Central memory CD4-positive, alpha-beta T cell (primary cell): ENCODE results near the gene S100A8.
"Not testable (repeated sequence)": the region's sequence is repeated elsewhere in the genome, so short reads cannot be mapped to it uniquely, and the experiment has no call there.

Experiments
- DNase-seq: peaks from one replicate; pipeline ENCODE4 v3.0.0; 2022

Gene S100A8

DNA sequence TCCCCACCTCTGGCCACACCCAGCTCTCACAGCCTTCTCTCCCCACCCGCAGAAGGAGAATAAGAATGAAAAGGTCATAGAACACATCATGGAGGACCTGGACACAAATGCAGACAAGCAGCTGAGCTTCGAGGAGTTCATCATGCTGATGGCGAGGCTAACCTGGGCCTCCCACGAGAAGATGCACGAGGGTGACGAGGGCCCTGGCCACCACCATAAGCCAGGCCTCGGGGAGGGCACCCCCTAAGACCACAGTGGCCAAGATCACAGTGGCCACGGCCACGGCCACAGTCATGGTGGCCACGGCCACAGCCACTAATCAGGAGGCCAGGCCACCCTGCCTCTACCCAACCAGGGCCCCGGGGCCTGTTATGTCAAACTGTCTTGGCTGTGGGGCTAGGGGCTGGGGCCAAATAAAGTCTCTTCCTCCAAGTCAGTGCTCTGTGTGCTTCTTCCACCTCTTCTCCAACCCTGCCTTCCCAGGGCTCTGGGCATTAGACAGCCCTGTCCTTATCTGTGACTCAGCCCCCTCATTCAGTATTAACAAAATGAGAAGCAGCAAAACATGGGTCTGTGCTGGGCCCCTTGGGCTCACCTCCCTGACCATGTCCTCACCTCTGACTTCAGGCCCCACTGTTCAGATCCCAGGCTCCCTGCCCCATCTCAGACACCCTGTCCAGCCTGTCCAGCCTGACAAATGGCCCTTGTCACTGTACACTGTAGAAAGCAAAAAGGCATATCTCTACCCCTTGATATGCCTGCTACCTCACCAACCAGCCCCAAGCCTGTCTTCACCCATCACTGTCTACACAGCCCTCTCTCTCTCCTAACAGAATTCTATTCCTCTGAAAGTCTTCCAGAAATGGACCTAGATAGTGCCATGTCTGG is 30.0 kb downstream of the S100A8 start:
- no peak for DNase-seq

DNA sequence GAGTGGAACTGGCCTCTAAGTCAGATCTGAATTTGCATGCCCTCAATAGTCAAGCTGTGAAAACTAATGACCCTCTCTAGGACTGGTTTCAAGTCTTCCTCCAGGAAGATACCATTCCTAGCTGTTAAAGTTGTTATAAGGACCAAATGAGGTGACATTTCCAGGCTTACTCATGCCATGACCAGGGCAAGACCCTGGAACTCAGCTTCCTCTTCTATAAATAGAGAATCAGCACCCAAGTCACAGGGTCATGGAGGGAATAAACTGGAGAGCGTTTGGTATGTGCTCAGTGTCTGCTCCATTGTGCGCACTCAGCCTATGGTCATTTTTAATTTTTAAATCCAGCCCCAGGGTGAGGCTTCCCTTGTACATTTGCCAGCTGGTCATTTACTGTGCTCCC is 30.7 kb downstream of the S100A8 start:
- no peak for DNase-seq

DNA sequence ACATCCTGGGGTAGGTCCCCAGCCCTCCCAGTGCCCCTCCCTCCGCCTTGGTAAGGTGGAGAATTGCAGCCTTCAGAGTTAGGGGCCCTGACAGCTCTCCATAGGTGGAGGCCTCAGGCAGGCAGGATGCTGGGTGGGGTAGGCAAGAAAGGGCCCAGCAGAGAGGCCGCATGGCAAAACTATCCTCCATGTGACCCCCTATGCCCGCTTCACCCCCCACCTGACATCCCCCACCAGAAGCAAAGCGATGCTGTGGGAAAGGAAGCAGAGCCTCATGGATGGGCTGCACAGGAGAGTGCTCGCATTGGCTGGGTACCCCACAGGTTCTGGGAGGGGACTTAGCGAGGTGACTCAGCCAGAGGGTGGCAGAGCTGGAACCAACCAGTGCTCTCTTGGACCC is 31.6 kb downstream of the S100A8 start:
- no peak for DNase-seq

DNA sequence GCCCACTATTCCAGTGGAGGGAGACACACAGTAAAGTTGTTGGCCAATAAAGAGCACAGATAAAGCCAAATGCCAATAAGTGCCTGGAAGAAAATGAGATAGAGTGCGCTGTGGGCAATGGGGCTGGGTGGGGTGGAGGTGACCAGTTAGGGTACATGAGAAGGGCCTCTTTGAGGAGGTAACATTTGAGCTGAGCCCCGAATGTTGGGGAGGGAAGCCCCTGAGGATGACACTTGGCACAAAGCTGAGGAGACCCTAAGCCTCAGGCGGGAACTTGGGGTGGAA is 32.2 kb downstream of the S100A8 start:
- DNase-seq: no peak

- DNase-seq: no peak
These were observed 32.8 kb downstream of the S100A8 start, which contains the start of gene S100A9 for GRCh38 chr1:153357853-153358690. Gene S100A9, plus strand, starts transcription at chr1:153357854. Its CDS starts 430 bp downstream, at chr1:153358284.

GRCh38 chr1:153357076-153357852 is 33.6 kb downstream of the S100A8 start:
- DNase-seq: no peak

GRCh38 chr1:153356392-153357075 is 34.3 kb downstream of the S100A8 start:
- DNase-seq: no peak

DNA sequence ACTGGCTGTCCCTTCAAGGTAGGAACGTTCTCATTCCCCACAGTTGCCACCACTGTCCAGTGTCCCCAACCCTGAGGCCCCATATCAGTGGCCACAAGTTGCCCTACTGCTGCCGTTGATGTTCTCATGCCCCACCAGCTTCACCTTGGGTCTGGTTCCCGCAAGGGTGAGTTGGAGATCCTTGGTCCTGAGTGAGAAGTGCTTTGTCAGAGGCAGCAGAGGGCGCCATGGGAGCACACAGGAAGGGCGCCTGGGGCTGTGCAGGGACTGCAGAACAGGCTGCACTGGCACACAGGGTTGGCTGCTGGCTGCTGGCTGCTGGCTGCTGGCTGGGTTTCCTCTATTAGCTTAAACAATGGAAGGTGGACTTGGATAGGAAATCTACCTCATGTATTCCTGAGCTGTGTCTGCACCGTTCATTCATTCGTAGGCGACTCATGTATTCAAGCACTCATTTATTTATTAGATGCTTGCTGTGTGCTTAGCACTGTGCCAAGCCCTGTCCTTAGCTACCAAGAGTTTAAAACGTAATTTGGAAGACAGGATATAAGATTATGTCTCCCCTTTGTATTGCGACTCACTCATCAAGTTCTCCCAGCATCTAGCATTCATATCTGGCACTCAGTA is 35.3 kb downstream of the S100A8 start:
- peak; percentile 27 for DNase-seq

DNA sequence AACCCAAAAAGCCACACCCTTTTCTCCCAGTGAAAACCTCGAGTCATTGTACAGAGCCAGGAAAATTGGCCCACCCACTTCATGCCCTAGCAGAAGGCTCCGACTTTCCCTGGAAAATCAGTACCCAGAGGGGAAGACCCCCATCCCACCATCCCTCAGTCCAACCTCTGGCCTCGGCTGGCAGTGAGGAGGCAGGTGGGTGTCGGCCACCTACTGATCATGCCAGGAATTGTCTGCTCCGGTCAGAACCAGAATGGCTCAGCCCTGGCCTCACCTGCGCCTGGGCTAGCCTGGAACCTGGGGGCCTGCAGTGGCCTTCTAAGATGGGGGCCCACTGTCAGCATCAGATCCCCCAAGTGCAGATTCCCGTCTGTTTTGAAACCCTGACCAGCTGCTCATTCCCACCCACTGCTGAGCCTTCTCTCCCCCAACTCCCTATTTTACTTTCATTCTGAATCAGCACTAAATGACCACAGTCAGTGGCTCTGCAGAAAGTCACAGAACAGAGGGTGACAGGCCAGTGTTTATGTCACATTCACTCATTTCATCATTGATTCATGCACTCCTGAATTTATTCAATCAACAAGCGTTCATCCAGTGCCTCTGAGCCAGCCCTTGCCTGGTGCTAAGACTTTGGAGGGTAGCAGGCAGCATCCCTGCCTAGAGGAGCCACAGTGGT is 36.2 kb downstream of the S100A8 start:
- no peak for DNase-seq

DNA sequence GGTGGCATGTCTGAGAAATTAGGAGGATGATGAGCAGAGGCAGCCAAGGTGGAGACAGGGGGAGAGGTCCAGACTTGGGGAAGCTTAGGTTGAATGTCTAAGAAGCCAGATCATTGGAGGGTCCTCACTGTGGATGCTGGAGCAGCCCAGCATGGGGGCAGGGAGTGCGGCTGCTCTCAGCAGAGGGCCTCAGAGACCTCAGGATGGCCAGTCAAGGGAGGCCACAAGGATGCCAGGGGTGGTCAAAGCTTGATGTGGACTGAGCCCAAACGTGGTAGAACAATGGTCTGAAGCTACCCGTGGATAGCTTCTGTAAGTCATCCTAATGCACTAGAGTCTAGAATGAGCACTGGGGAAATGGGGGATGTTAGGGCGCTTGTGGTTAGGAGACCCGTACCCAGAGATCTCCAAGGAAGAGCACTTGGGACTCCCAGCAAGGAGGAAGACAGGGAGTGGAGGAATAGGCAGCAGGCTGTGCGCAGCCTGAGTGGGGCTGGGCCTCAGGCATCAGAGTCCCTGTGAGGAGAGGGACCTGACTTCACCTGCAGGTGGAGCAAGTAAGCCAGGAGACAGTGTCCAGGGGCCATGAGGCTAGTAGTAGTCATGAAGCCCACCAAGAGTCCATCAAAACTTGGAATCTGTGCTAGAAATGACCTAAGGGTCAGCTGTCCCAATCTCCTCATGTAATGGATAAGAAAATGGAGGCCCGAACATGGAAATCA is 37.5 kb downstream of the S100A8 start:
- DNase-seq: no peak

DNA sequence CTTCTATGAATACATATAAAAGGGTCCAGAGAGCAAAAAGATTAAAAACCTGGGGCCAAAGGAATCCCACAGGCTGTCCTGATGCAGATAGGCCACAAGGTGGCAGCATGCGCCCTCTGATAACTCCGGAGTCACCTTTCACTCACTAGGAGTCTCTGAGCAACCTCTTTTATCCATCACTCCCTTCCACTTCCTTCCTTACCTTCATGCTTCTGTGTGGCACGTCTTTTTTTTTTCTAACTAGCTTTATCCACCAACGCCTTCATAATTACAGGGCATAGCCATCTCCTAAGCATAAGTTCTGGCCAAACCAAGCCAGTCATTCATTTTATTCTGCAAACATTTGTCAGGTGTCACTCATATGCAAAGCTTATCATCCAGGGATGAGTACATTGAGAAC is 38.4 kb downstream of the S100A8 start:
- DNase-seq: peak; percentile 44

DNA sequence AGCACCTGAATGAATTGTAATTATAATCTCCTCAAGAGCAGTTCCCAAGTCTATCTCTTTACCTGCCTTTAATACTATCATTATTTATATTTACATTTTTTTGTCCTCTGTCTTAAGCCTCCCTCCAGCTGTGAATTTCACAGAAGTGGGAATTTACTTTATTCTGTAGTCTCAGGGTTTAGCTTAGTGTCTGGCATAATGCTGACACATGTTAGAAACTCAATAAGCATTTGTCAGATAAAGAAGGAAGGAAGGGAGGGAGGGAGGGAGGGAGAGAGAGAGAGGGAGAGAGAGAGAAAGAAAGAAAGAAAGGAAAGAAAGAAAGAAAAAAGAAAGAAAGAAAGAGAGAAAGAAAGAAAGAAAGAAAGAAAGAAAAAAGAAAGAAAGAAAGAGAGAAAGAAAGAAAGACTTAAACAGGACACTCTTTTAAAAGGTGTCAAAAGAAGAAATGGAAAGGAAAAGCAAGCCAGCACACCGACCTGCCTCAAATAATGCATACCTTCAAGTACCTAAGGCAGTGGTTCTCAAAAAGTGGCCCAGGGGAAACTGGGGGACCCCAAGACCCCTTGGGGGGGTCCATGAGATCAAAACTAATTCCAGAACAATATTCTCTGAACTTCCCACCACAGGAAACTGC is 40.4 kb downstream of the S100A8 start:
- DNase-seq: no peak

DNA sequence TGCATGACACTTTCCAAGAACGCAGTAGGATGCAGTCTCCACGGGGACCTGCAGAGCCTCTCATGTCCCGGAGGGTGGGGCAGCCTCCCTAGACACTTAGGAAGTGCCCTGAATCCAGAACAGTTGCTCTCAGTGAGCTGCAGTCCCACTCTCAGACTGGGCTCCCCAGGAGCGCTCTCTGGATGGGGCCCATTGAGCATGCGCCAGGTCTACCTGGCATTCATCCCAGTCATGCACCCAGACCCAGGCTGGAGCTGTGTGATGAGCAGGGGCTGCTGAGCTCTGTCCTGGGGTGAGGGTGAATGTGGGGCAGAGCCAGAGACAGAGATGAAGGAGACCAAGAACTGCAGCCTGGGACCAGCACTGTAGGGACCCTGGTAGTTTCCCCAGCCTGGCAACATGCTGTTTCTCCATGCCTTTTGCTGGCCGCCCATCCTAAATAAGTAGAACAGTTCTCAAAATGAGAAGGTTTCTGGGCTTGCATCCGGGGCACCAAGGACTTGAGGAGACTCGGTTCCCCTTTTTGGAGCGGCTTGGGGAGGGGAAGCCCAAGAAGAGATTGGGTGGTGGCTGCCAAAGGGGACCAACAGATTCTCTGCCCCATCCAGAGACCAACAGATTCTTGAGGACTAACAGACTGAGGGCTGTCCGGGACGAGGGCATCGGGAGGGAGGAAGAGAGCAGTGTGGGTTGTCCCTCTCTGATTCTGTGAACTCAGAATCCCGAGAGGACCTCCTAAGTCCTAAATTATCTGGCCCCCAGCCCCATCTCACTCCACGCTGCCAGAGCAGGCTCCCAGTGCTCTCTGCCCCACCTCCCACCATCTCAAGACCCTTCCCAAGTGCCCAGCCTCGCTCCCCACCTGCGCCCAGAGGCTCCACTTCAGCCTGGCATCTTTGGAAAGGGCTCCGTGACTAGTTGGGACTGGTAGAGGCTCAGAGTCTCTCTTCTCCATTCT is 41.2 kb downstream of the S100A8 start:
- no peak for DNase-seq

DNA sequence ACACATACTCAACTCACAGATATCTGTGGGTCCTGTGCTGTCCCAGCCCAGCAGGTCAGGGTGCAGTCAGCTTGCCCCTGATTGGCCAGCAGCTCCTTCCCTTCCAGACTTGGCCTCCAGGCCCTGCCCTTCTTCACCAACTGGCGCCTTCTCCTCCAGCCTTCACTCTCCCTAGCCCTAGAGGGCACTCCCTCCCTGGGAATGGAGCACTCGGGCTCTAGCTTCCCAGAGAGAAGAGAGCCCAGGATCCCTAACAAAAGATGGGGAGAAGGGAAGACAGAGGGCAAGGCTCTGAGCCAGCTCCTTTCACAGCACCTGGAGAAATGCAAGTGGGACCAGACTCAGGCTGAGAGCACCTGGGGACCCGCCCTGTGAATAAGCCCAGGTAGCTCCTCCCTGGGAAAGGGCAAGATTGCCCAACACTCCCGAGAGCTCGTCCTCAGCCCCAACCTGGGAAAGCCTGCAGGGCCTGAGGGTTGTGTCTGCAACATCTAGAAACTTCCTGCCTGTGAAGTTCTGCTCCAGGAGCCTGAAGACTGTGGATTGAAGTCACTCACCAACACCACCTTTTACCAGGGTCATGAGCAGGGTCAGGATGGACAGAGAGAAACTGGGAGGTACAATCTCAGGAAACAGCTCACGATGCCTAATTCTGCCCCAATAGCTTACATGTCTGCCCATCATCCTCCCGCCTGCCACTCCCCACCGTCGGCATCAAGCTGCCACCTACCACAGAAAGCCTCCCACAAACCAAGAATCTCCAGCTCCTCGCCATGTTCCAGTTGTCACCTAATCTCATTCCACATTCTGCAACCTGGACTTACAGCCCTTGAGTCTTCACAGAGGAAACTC is 42.1 kb downstream of the S100A8 start, which contains the start of gene PGLYRP4:
Gene PGLYRP4 (minus strand): TSS at position 331 of the 852 bp plus-strand sequence. CDS start 909 bp downstream, outside the sequence.
- DNase-seq: no peak

GRCh38 chr1:153347856-153348255 is 43.0 kb downstream of the S100A8 start:
- no peak for DNase-seq

DNA sequence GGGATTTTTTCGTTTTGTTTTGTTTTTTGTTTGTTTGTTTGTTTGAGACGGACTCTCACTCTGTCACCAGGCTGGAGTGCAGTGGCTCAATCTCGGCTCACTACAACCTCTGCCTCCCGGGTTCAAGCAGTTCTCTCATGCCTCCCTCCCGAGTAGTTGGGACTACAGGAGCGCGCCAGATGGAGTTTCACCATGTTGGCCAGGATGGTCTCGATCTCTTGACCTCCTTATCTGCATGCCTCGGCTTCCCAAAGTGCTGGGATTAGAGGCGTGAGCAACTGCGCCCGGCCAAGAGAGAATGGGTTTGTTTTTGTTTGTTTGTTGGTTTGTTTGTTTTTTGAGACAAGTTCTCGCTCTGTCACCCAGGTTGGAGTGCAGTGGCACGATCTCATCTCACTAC is 43.8 kb downstream of the S100A8 start:
- not testable (repeated sequence) for DNase-seq

DNA sequence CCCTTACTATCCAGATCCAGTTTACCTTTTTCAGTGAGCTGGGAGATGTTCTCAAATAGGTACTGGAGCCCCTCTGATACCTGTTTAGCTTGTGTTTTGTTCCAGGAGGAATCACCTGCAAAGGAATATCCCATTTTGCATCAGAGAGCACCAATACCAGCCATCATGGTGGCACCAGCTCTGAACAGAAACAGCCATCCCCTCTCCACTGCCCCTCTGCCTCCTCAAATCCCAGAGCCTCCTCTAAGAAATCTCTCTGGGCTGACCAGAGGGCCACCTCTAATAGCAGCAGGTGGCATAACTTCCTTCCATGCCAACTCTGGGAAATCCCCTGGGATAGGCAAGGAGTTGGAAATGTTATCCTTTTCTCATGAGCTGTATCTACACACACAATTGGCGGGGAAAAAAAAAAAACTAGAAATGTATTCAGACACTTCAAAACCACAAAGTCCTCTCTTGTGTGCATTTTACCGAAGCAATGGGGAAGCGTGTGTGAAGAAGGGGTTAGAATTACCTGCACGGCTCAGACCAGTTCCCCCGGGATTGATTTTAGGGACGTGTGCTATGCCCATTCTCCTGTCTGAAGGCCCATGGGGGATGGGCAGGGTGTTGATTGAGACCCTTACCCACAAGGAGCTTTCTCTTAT is 44.7 kb downstream of the S100A8 start:
- DNase-seq: no peak
